GM18526 (cell line): Measurements from ENCODE around the gene CITED2.

Experiments used
- POLR2A ChIP-seq: IDR thresholded peaks from 3 replicates; pipeline ENCODE4 v1.6.1; 2011; ENCODE audit not compliant: insufficient read length; ENCODE audit errors: extremely low read depth

Gene CITED2

GRCh38 chr6:139354189-139354588, 20.3 kb downstream of the CITED2 start:
- no peak for TF ChIP-seq POLR2A

DNA sequence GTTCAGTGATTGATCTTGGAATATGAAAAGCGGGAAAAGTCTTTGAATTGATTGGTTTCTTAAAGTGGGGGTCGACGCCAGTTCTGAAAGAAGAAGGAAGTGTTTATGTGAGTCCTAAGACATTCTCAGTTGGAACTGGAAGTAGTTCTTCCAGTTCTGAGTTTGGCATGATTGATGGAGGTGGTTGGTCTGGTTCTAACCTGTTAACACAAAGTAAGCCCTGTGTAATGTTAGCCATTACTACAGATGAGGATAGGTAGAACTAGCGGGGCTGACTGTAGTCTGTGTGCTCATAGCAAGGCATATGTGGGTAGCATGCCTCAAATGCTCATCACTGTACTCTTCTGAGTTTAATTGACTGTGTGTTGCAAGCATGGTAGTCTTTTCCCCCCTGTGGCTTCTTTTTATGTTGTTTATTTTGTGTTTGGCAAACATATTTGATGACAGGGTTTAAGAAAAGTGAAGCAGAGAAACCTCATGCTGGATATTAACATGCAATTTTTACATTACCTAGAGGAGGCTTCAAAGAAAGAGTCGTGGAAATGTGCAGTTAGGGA, 24.9 kb downstream of the CITED2 start:
- no peak for TF ChIP-seq POLR2A

- no peak for TF ChIP-seq POLR2A
Measured at GRCh38 chr6:139346392-139346791, 28.1 kb downstream of the CITED2 start.

GRCh38 chr6:139344186-139344963, 30.1 kb downstream of the CITED2 start:
- no peak for TF ChIP-seq POLR2A

DNA sequence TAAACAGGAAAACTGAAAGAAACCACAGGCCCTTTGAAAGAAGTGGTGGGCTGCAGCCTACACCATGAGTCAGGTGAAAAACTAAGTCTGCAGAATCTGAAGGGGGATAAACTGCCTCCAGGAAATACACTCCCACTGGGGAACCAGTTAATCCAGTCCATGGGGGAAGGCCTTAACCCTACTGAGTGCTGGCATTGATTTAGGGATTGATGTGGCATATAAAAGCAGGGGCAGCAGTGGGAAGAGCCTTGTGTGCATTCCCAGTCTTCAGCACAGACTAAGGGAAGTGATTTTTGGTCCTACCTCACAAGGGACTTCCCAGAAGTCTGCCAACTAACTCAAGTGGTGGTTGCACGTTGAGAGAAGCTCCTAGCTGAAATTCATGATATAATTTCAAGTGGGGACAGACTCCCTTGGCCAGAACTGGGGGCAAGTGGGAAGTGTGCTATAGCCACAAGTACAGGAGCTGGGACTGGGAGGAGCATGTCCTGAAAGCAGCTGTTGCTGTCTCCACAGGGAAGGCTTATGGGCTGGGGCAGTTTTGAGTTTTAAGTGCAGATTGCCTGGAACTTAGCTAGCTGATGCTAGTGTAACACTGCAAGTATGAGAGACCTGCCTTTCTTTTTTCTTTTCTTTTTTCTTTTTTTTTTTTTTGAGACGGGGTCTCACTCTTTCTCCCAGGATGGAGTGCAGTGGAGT, 31.2 kb downstream of the CITED2 start:
- no peak for TF ChIP-seq POLR2A

DNA sequence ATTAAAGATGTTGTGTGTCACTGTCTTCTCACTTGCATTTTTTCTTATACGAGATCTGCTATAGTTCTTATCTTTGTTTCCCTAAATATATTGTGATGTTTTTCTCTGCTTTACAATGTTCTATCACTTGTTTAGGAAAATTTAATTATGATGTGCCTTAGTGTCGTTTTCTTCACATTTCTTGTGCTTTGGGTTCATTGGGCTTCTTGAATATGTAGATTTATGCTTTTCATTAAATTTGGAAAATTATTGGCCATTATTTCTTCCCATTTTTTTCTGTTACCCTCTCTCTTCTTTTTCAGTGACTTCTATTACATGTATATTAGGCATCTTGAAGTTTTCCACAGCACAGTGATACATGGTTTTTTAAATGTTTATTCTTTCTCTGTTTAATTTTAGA, 33.4 kb downstream of the CITED2 start:
- no peak for TF ChIP-seq POLR2A

GRCh38 chr6:139338795-139339194, 35.7 kb downstream of the CITED2 start:
- TF ChIP-seq POLR2A: no peak

GRCh38 chr6:139337830-139338229, 36.6 kb downstream of the CITED2 start:
- no peak for TF ChIP-seq POLR2A

DNA sequence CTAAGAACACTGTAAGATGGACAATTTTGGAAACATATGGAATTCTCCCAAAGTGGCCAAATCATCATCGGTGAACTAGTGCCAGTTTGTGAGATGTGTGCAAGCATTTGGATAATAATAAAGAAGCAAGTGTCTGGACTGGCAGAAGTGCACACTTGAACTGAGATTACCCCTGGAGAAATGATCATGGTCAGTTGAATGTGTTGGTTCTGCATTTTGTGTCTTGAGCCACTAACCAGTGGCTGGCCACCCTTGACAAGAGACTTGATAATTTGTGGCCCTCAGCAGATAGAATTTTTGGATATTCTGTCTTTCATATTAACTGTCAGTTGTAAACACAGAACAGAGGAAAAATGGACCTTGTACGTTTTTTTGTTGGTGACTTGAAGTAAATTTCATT, 37.4 kb downstream of the CITED2 start:
- no peak for TF ChIP-seq POLR2A

GRCh38 chr6:139336488-139336887, 38.0 kb downstream of the CITED2 start:
- no peak for TF ChIP-seq POLR2A

GRCh38 chr6:139335447-139336210, 38.8 kb downstream of the CITED2 start:
- no peak for TF ChIP-seq POLR2A

GRCh38 chr6:139334806-139335446, 39.5 kb downstream of the CITED2 start:
- TF ChIP-seq POLR2A: no peak

GRCh38 chr6:139330826-139331500, 43.5 kb downstream of the CITED2 start:
- no peak for TF ChIP-seq POLR2A

- TF ChIP-seq POLR2A: no peak
Measured at GRCh38 chr6:139330306-139330705, 44.1 kb downstream of the CITED2 start.
